ENCODE measurements around the gene SKIC2.
A peak's percentile ranks its signal among the peaks of the same experiment; 100 is the strongest.

Gene SKIC2

GRCh38 chr6:31948753-31949413 lies 10.1 kb upstream of the SKIC2 start:
- DNase-seq (ENCODE audit: extremely low spot score) = no peak
- TF ChIP-seq CTCF (IDR thresholded peaks at IDR 0.05; ENCODE audit: control extremely low read depth, extremely low read depth, low read depth, missing control alignments) = no peak
- CTCF ChIA-PET = interaction anchor here (1.3 kb wide), 1 partner anchor 28 kb away, joined by 4 read pairs; no protein-coding TSS in a partner anchor
- POLR2A ChIA-PET = no interaction called here

DNA sequence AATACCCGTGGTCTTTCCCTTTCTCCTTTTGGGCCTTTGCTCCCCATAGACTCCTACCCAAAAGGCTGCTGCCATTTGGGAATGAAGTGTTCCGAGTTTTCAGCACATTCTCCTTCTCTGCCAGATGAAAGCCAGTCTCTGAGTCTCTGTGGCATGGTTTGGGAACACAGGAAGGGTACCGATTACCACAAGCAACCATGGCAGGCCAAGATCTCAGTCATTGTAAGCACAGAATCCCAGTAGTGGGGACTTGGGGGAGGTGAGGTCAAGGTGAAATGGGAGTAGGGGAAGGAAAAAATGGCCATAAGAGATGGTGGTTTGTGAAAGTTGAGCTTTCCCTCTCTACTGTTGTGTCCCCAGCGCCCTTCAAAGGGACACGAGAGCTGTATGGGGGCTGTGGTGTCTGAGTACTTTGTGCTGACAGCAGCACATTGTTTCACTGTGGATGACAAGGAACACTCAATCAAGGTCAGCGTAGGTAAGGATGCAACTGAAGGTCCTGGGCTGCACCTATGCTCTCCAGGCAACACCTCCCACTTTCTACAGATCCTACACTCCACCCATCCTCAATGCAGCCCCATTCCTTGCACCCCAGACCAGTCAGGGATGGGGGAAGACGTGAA lies 8.9 kb upstream of the SKIC2 start:
- ChIA-PET CTCF (interaction anchor here (1.1 to 5.0 kb wide), 2 partner anchors 10 to 22 kb away, joined by 3 to 35 read pairs; partner anchors contain the start of gene DXO), POLR2A (no interaction called here)
- DNase-seq (ENCODE audit: extremely low spot score) = no peak
- TF ChIP-seq CTCF (IDR thresholded peaks at IDR 0.05; ENCODE audit: control extremely low read depth, extremely low read depth, low read depth, missing control alignments) = no peak

DNA sequence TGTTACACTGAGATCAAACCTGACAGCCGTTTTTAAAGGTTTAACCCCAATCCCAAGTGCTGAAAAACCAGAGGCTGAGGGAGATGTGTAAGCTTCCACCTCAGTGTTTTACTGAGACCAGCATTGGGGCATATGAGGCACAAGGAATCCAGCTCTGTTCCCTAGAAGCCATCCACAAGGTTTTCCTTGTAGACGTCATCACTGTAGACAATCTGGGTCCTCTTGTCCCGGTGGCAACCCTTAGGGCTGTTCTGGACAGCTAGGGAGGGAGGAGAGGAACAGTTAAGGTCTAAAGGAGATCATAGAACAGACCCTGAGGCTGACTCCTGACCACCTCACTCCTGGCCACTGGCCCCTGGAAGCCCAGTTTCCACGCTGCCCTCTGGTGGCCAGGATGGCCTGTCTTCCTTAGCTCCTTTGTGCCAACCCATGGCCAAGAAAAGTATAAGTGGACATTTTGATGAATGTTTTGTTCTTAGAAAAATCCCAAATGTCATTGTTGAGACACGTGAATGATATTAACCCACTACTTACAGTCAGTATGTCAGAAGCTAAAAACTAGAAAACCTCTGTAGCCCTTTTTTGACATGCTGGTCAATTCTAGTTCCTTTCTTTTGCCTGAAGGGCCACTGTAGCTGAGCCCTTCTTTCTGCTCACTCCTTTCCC lies 6.7 kb upstream of the SKIC2 start:
- TF ChIP-seq CTCF (IDR thresholded peaks at IDR 0.05; ENCODE audit: control extremely low read depth, extremely low read depth, low read depth, missing control alignments) = peak; percentile 70
- CTCF ChIA-PET = interaction anchor here (0.6 to 5.0 kb wide), 30 partner anchors 9 to 409 kb away, joined by 3 to 35 read pairs (median 4); partner anchors contain the start of genes DXO, LY6G5C and LY6G6F

DNA sequence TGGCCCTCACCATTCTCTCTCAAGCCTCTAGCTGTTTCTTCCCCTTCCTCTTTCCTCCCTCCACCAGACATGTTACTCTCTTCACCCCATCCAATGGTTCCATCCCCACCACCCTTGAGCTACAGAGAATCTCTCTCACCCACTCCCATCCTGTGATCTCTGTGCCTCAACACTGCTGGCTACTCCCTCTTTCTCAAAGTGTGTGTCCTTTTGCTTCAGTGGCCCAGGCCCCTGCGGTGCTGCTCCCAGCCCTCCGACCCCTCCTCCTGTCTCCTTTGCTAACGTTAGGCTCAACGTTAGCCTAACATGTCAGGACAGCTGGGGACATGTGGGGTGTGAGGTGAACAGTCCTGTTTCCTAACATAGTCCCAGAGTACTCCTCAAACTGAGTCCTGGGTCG lies 6.1 kb upstream of the SKIC2 start:
- CTCF ChIA-PET = interaction anchor here (0.8 to 5.0 kb wide), 25 partner anchors 9 to 409 kb away, joined by 3 to 35 read pairs (median 4); partner anchors contain the start of genes DXO and LY6G5C
- TF ChIP-seq CTCF (IDR thresholded peaks at IDR 0.05; ENCODE audit: control extremely low read depth, extremely low read depth, low read depth, missing control alignments) = no peak
- DNase-seq (ENCODE audit: extremely low spot score) = no peak
- POLR2A ChIA-PET = interaction anchor here (0.6 kb wide), 1 partner anchor 138 kb away, joined by 5 read pairs; no protein-coding TSS in a partner anchor

More for the DNA sequence above, 6.7 kb upstream of the SKIC2 start:
- POLR2A ChIA-PET = interaction anchor here (0.6 kb wide), 1 partner anchor 138 kb away, joined by 5 read pairs; no protein-coding TSS in a partner anchor
- DNase-seq (ENCODE audit: extremely low spot score) = peak; percentile 46

DNA sequence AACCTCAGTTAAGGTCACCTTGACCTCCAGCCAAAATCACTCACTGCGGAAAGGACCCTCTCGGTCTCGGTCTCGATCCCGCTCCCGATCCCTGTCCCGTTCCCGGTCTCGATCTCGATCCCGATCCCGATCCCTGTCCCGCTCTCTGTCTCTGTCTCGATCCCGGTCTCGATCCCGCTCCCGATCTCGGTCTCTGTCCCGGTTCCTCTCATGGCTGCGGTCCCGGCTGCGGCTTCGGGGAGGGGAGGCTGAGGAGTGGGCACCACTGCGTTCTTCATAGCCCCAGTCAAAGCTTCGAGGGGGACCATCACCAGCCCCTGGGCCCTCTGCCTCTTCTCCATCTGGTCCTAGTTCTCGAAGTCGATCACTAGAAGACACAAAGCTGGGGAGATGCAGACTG lies 4.5 kb upstream of the SKIC2 start:
- DNase-seq (ENCODE audit: extremely low spot score) = no peak
- POLR2A ChIA-PET = no interaction called here
- TF ChIP-seq CTCF (IDR thresholded peaks at IDR 0.05; ENCODE audit: control extremely low read depth, extremely low read depth, low read depth, missing control alignments) = no peak
- CTCF ChIA-PET = interaction anchor here (5.0 kb wide), 1 partner anchor 14 kb away, joined by 35 read pairs; no protein-coding TSS in a partner anchor

- ChIA-PET POLR2A (no interaction called here), CTCF (interaction anchor here (1.2 to 2.5 kb wide), 2 partner anchors 16 to 161 kb away, joined by 3 to 8 read pairs; no protein-coding TSS in a partner anchor)
- no peak for DNase-seq (ENCODE audit: extremely low spot score)
- TF ChIP-seq CTCF (IDR thresholded peaks at IDR 0.05; ENCODE audit: control extremely low read depth, extremely low read depth, low read depth, missing control alignments) = no peak
Measured at GRCh38 chr6:31956796-31957195, 2.2 kb upstream of the SKIC2 start.
